ENCODE results near the gene ZNF586. TPM values are rescaled to one million over a fixed set of nuclear protein-coding genes. Genes with fewer than 3 reads are reported as not detected.

The ZNF586 gene
- total and polyA plus RNA-seq, 10 of the 15 experiments (the other 5 are each of a cell fraction or from before 2014, with no cell fraction given), result 3.9 to 24.2 (median 15.0) TPM

GRCh38 chr19:57814505-57815246 lies 45.2 kb downstream of the ZNF586 start, which contains the start of gene ZNF552 (continued):
- TF ChIP-seq BCLAF1 (IDR thresholded peaks at IDR 0.05) (peak; percentile 87), NFYA (IDR thresholded peaks at IDR 0.05; ENCODE audit: borderline replicate concordance, low read depth, low read length) (no peak; the same call in 1 of the 2 replicates), NFXL1 (IDR thresholded peaks at IDR 0.05; ENCODE audit: borderline replicate concordance) (no peak), POLR2A (IDR thresholded peaks at IDR 0.05; ENCODE audit: low read depth, low read length) (peak; percentile 90), PRDM15 (CRISPR knock-in tag; IDR thresholded peaks at IDR 0.05) (no peak), USF2 (IDR thresholded peaks at IDR 0.05; ENCODE audit: borderline replicate concordance, low read depth, low read length) (no peak; the same call in 1 of the 2 replicates), RAD21 (IDR thresholded peaks at IDR 0.05; ENCODE audit: insufficient read depth, low read depth, low read length) (no peak), GABPA (IDR thresholded peaks at IDR 0.05; ENCODE audit: low read depth) (peak; percentile 89), SREBF2 (IDR thresholded peaks at IDR 0.05; ENCODE audit: low read length) (no peak), JUNB (IDR thresholded peaks at IDR 0.05) (no peak), WRNIP1 (IDR thresholded peaks at IDR 0.05; ENCODE audit: borderline replicate concordance, low read depth, low read length) (no peak), BHLHE40 (IDR thresholded peaks at IDR 0.05; ENCODE audit: borderline replicate concordance in 1 of 2, low read depth in 2 of 2, low read length in 1 of 2) (peak; percentile 72 to 85), CTCF (IDR thresholded peaks at IDR 0.05 in 2 of 3, conservative IDR thresholded peaks at IDR 0.05 in 1 of 3; ENCODE audit: control insufficient read depth in 2 of 3, extremely low read depth in 1 of 3, insufficient read depth in 1 of 3, low read depth in 3 of 3, low read length in 3 of 3) (no peak), CREM (IDR thresholded peaks at IDR 0.05; ENCODE audit: low read depth) (peak; percentile 90), RBBP5 (conservative IDR thresholded peaks at IDR 0.05) (no peak), SUZ12 (IDR thresholded peaks at IDR 0.05; ENCODE audit: unreplicated experiment) (no peak)
